HepG2 (cell line): Measurements from ENCODE around the gene PDK2. TPM values are rescaled to one million over a fixed set of nuclear protein-coding genes. Genes with fewer than 3 reads are reported as not detected.

Source experiments
- AKAP8 ChIP-seq: sonication (generic); formaldehyde crosslinking; IDR thresholded peaks from 2 replicates; pipeline ENCODE4 v1.5.1; 2020; ENCODE audit warnings: mild to moderate bottlenecking, missing genetic modification reagents
- ARID2 ChIP-seq: sonication (generic); formaldehyde crosslinking; IDR thresholded peaks from 2 replicates; pipeline ENCODE4 v1.8.1; 2022; ENCODE audit warnings: mild to moderate bottlenecking, missing genetic modification reagents, borderline replicate concordance
- CHD2 ChIP-seq: IDR thresholded peaks from 2 replicates; pipeline ENCODE4 v1.6.1; 2011; ENCODE audit warnings: low read depth, low read length, improper control_type of control experiment
- KLF11 ChIP-seq: IDR thresholded peaks from 2 replicates; pipeline ENCODE4 v1.6.1; 2016; ENCODE audit warnings: missing compliant biosample characterization
- KLF15 ChIP-seq: sonication (generic); formaldehyde crosslinking; IDR thresholded peaks from 2 replicates; pipeline ENCODE4 v1.8.1; 2023; ENCODE audit warnings: borderline replicate concordance, mild to moderate bottlenecking, inconsistent platforms, missing genetic modification reagents, mixed read lengths
- MXD4 ChIP-seq: IDR thresholded peaks from 2 replicates; pipeline ENCODE4 v1.6.1; 2016; ENCODE audit warnings: mild to moderate bottlenecking, missing biosample characterization, missing genetic modification reagents
- PCBP1 ChIP-seq: fragments of 200-400 bp; formaldehyde crosslinking; IDR thresholded peaks from 2 replicates; pipeline ENCODE4 v1.6.1; 2017; ENCODE audit warnings: mild to moderate bottlenecking, low read depth, low read length, borderline replicate concordance
- STAT5B ChIP-seq: sonication (generic); formaldehyde crosslinking; IDR thresholded peaks from 2 replicates; pipeline ENCODE4 v1.4.0; 2020; ENCODE audit warnings: missing genetic modification reagents
- ZBTB20 ChIP-seq: sonication (generic); formaldehyde crosslinking; IDR thresholded peaks from 2 replicates; pipeline ENCODE4 v1.8.1; 2023; ENCODE audit warnings: missing genetic modification reagents, low read depth, mild to moderate bottlenecking, borderline replicate concordance
- ZFP36L2 ChIP-seq: sonication (generic); formaldehyde crosslinking; IDR thresholded peaks from 2 replicates; pipeline ENCODE4 v1.4.0; 2020; ENCODE audit warnings: missing genetic modification reagents
- ZNF446 ChIP-seq: sonication (generic); formaldehyde crosslinking; IDR thresholded peaks from 2 replicates; pipeline ENCODE4 v1.5.0; 2020; ENCODE audit warnings: mild to moderate bottlenecking, missing genetic modification reagents
- ZNF616 ChIP-seq: sonication (generic); formaldehyde crosslinking; IDR thresholded peaks from 2 replicates; pipeline ENCODE4 v1.5.0; 2020; ENCODE audit warnings: low read depth, mild to moderate bottlenecking, missing genetic modification reagents
- ZNF747 ChIP-seq: sonication (generic); formaldehyde crosslinking; IDR thresholded peaks from 2 replicates; pipeline ENCODE4 v1.8.1; 2023; ENCODE audit warnings: missing genetic modification reagents, mild to moderate bottlenecking, borderline replicate concordance
- ZNF768 ChIP-seq: sonication (generic); formaldehyde crosslinking; IDR thresholded peaks from 2 replicates; pipeline ENCODE4 v1.4.0; 2020; ENCODE audit warnings: missing genetic modification reagents
- ZSCAN29 ChIP-seq: sonication (generic); formaldehyde crosslinking; conservative IDR thresholded peaks from 2 replicates; pipeline ENCODE4 v1.4.0; 2020; ENCODE audit warnings: mild to moderate bottlenecking, missing genetic modification reagents
- polyA plus RNA-seq, 8 experiments: library from polyadenylated mRNA; depleted of rRNA in 3 of 8; stranded (reverse) in 7 of 8; unstranded in 1 of 8; fragments of >200 nt; fragmentation: Illumina TruSeq in 4 of 8; extraction: Trizol in 4 of 8; gene quantifications; 2 replicates each; pipeline versions ENCODE4 v1.2.1 to v1.2.3, GENCODE V29; 2011 to 2016; ENCODE audit warnings: low read depth in 4 of 8, missing spikeins in 1 of 8, mixed read lengths in 1 of 8; ENCODE audit not compliant: insufficient read depth in 1 of 8
- total RNA-seq, 5 experiments: library from RNA; depleted of rRNA; stranded (reverse); fragments of >200 nt; fragmentation: Illumina TruSeq; extraction: Trizol; gene quantifications; 2 replicates each; pipeline ENCODE4 v1.2.3, GENCODE V29; 2016; ENCODE audit warnings: low read depth in 1 of 5
- TF ChIP-seq, protein P1 (sequence below): IDR thresholded peaks from 2 replicates; pipeline ENCODE4 v1.6.1; 2012; ENCODE audit warnings: low read length, improper control_type of control experiment
- TF ChIP-seq, protein P2 (sequence below): sonication (generic); formaldehyde crosslinking; IDR thresholded peaks from 2 replicates; pipeline ENCODE4 v1.4.0; 2020; ENCODE audit warnings: mild to moderate bottlenecking, missing genetic modification reagents
- TF ChIP-seq, protein P3 (sequence below): IDR thresholded peaks from 2 replicates; pipeline ENCODE4 v1.6.1; 2016; ENCODE audit warnings: control low read depth
- TF ChIP-seq, protein P4 (sequence below): sonication (generic); formaldehyde crosslinking; IDR thresholded peaks from 2 replicates; pipeline ENCODE4 v1.4.0; 2020; ENCODE audit warnings: mild to moderate bottlenecking, missing genetic modification reagents

PDK2 gene
- total and polyA plus RNA-seq, 2 of the 13 experiments (the other 11 are each of a cell fraction or from before 2014, with no cell fraction given), result 18.5 to 59.7 TPM

DNA sequence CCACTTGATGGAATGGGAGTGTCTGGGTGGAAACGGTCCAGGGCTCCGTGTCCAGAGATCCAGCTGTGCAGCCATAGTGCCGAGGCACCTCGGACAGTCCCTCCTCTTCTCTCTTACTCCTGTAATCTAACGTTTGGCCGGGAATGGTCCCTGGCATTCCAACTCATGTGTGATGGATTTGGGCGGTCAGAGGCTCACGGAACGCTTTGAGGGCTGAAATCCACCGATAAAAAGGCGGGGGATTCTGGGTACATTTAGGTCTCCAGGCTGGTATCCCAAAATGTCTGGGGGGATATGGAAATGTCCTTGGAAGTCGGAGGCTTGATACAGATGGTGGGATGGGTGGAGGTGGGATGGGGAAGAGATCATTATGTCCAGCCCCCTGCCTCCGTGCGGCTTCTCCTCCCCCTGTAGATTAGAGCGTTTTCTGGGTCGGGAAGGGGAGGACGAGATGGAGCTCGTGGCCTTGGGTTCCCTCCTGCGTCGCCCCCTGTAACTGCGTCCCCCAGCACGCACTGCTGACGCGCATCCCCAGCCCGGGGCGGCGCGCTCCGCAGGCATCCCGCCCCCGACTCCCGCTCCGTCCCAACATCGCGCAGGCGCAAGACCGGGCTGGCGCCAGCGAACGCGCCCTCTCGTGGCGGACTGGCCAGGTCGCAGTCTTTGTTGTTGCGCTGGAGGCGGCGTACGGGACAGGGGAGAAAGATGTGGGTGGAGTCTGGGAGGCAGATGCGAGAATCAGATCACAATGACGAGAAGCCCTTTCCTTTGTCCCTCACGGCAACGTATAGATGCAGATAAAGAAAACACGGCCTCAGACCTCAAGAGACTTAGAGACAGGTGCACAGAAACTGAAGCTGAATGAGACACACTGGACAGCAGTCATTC lies 66.1 kb downstream of the PDK2 start (continued):
- TF ChIP-seq, protein P1, sequence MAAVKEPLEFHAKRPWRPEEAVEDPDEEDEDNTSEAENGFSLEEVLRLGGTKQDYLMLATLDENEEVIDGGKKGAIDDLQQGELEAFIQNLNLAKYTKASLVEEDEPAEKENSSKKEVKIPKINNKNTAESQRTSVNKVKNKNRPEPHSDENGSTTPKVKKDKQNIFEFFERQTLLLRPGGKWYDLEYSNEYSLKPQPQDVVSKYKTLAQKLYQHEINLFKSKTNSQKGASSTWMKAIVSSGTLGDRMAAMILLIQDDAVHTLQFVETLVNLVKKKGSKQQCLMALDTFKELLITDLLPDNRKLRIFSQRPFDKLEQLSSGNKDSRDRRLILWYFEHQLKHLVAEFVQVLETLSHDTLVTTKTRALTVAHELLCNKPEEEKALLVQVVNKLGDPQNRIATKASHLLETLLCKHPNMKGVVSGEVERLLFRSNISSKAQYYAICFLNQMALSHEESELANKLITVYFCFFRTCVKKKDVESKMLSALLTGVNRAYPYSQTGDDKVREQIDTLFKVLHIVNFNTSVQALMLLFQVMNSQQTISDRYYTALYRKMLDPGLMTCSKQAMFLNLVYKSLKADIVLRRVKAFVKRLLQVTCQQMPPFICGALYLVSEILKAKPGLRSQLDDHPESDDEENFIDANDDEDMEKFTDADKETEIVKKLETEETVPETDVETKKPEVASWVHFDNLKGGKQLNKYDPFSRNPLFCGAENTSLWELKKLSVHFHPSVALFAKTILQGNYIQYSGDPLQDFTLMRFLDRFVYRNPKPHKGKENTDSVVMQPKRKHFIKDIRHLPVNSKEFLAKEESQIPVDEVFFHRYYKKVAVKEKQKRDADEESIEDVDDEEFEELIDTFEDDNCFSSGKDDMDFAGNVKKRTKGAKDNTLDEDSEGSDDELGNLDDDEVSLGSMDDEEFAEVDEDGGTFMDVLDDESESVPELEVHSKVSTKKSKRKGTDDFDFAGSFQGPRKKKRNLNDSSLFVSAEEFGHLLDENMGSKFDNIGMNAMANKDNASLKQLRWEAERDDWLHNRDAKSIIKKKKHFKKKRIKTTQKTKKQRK, result no peak
- TF ChIP-seq ZNF616 (CRISPR knock-in tag) (no peak), KLF15 (CRISPR knock-in tag) (no peak), ZNF768 (CRISPR knock-in tag) (peak; percentile 57; the same call in 1 of the 2 replicates), STAT5B (CRISPR knock-in tag) (no peak), ZFP36L2 (CRISPR knock-in tag) (no peak), CHD2 (no peak), ZNF446 (CRISPR knock-in tag) (0 out of 2 replicates have a peak, but pooled peaks have one; percentile 56), KLF11 (CRISPR knock-in tag) (peak; percentile 28; the same call in 1 of the 2 replicates), ZSCAN29 (0 out of 2 replicates have a peak, but pooled peaks have one; percentile 64), AKAP8 (CRISPR knock-in tag) (no peak), PCBP1 (no peak), MXD4 (0 out of 2 replicates have a peak, but pooled peaks have one; percentile 38), ZNF747 (CRISPR knock-in tag) (no peak), ZBTB20 (no peak), ARID2 (CRISPR knock-in tag) (no peak)
- TF ChIP-seq, protein P2, sequence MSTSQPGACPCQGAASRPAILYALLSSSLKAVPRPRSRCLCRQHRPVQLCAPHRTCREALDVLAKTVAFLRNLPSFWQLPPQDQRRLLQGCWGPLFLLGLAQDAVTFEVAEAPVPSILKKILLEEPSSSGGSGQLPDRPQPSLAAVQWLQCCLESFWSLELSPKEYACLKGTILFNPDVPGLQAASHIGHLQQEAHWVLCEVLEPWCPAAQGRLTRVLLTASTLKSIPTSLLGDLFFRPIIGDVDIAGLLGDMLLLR (CRISPR knock-in tag), result no peak
- TF ChIP-seq, protein P3, sequence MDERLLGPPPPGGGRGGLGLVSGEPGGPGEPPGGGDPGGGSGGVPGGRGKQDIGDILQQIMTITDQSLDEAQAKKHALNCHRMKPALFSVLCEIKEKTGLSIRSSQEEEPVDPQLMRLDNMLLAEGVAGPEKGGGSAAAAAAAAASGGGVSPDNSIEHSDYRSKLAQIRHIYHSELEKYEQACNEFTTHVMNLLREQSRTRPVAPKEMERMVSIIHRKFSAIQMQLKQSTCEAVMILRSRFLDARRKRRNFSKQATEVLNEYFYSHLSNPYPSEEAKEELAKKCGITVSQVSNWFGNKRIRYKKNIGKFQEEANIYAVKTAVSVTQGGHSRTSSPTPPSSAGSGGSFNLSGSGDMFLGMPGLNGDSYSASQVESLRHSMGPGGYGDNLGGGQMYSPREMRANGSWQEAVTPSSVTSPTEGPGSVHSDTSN (CRISPR knock-in tag), result no peak
- TF ChIP-seq, protein P4, sequence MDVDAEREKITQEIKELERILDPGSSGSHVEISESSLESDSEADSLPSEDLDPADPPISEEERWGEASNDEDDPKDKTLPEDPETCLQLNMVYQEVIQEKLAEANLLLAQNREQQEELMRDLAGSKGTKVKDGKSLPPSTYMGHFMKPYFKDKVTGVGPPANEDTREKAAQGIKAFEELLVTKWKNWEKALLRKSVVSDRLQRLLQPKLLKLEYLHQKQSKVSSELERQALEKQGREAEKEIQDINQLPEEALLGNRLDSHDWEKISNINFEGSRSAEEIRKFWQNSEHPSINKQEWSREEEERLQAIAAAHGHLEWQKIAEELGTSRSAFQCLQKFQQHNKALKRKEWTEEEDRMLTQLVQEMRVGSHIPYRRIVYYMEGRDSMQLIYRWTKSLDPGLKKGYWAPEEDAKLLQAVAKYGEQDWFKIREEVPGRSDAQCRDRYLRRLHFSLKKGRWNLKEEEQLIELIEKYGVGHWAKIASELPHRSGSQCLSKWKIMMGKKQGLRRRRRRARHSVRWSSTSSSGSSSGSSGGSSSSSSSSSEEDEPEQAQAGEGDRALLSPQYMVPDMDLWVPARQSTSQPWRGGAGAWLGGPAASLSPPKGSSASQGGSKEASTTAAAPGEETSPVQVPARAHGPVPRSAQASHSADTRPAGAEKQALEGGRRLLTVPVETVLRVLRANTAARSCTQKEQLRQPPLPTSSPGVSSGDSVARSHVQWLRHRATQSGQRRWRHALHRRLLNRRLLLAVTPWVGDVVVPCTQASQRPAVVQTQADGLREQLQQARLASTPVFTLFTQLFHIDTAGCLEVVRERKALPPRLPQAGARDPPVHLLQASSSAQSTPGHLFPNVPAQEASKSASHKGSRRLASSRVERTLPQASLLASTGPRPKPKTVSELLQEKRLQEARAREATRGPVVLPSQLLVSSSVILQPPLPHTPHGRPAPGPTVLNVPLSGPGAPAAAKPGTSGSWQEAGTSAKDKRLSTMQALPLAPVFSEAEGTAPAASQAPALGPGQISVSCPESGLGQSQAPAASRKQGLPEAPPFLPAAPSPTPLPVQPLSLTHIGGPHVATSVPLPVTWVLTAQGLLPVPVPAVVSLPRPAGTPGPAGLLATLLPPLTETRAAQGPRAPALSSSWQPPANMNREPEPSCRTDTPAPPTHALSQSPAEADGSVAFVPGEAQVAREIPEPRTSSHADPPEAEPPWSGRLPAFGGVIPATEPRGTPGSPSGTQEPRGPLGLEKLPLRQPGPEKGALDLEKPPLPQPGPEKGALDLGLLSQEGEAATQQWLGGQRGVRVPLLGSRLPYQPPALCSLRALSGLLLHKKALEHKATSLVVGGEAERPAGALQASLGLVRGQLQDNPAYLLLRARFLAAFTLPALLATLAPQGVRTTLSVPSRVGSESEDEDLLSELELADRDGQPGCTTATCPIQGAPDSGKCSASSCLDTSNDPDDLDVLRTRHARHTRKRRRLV (CRISPR knock-in tag), result no peak
